ENCODE data around the gene CNNM2. TPM values are rescaled to one million over a fixed set of nuclear protein-coding genes. Genes with fewer than 3 reads are reported as not detected.
"Not testable (repeated sequence)": the region's sequence is repeated elsewhere in the genome, so short reads cannot be mapped to it uniquely, and the experiment has no call there.

CNNM2 gene
- polyA plus RNA-seq, 3 donors = 1.0 to 3.2 (median 1.9) TPM

DNA sequence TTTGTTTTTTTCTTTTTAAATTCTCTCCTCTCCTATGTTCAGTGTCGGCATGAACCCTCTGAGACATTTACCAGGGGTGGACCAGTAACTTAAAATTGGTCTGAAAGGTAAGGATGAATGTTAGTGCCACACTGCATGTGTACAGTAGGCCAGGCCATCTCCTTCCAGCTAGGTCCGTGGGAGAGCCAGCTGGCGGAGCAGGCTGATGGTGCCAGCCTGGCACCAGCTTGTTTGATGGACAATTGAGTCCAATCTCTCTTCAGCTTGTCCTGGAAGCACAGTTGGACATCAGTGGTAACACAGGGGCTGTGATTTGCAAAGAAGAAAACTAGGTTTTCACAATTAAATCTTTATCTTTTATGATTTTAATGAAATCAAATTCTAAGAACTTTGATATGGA, 136.5 kb downstream of the CNNM2 start:
- 77 to 86% (median 86%) methylated on average over 3 of the region's 3 CpGs for WGBS, 3 donors
- no peak overlapping the region for H3K27ac ChIP-seq (ENCODE audit: low read depth, low read length)

DNA sequence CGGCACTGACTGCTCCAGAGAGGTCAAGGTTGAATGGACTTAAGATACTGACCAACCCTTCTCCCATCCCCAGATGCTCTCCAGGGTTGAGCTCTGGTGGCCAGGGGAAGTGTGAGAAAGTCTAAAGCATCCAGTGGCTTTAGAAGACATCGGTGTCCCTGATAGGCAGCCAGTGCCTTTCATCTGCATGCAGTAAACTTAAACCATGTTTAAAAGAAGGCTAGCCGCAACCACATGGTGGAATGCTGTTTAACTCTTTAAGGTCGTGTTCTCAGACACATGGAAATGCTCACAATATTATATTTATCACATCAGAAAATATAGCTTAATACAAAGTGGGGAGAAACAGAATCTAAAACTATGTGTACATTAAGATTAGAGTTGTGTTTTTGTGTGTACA, 137.0 kb downstream of the CNNM2 start:
- H3K27ac ChIP-seq (ENCODE audit: low read depth, low read length) = no peak overlapping the region
- 71 to 78% (median 73%) methylated on average over 4 of the region's 4 CpGs for WGBS, 3 donors

DNA sequence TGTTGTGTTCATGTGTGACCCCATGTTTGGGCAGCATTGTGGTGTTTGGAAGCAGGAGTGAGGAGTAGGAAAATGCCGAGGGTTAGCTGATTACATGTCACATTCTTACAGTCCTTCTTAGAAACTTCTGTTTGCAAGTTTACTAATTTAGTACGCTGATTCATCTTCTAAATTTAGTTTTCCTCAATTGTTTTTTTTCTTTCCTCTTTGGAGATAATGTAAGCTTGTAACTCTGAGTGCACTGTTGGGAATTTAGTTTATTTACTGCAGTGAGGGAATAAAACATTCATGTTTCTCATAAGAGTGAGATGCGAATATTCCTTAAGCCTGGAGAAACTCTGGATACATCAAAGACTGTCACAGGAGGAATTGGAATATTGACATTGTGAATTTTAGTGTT, 139.9 kb downstream of the CNNM2 start:
- no peak overlapping the region for H3K27ac ChIP-seq (ENCODE audit: low read depth, low read length)
- 82 to 92% (median 88%) methylated on average over 3 of the region's 3 CpGs for WGBS, 3 donors

DNA sequence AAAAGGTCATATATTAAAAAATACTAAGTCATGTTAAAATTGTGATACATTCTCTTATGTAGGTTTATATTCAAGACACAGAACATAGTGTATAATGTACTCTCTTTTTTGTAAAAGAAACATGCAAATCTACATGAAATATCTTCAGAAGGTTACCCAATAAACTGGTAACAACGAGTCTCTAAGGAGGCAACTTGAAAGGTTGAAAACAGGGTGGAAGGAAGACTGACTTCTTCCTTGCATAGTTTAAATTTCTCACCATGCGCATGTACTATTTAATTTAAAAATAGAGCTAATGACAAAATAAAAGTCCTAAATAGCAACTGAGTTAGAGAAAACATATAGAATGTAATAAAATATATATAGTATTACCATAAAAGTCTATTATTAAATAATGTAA, 142.5 kb downstream of the CNNM2 start:
- 77 to 91% (median 77%) methylated on average over 2 of the region's 2 CpGs for WGBS, 3 donors
- no peak overlapping the region for H3K27ac ChIP-seq (ENCODE audit: low read depth, low read length)

DNA sequence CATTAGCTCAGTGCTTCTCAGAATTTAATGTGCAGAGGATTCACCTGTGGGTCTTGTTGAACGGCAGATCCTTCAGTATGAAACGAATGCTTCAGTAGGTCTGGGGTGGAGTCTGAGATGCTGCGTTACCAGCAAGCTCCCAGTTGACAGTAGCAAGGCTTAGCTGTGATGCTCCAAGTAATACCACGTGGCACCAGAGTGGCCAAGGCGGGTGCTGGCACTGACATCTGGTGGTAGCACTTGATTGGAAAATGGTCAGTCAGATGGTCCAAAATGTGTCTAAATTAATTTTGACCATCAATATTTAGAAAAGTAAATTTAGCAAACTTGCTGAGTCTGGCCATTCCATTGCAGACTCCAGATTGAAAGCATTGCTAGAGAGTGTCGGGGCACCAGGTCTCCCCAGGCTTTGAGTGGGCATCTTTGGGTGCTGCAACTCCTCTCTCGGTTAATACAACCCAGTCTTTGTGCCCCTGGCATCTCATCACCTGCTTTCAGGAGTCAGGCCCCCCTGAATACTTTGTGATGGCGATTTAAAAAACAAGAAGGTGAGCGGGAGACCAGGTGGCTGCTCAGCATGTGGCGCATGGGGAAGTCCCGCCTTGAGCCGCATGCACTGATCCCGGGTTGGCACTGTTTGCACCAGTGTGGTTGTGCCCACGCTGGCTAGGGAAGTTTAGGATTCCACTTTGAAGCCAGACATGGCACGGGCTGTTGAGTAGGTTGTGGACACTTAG, 144.9 kb downstream of the CNNM2 start:
- H3K27ac ChIP-seq (ENCODE audit: low read depth, low read length) = no peak overlapping the region
- 85 to 88% (median 85%) methylated on average over 15 of the region's 15 CpGs for WGBS, 3 donors

DNA sequence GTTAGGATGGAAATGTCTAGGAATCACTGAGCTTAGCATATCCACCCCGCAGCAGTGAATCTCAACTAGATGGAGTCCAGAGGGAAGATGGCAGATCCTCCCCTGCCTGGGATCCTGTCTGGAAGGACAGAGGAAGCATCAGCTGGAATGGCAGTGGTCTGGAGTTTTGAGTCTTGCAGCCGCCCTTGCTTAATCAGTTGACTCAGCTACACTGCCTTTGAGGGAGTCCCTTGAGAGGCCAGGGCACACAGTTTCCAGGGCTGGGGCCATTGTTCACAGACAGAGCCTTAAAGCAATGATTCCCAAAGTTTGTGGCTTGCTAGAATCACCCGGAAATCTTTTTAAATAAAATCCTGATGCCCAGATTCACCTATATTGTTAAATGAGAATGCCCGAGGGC, 146.9 kb downstream of the CNNM2 start:
- WGBS, 3 donors = 90 to 93% (median 92%) methylated on average over 4 of the region's 4 CpGs
- no peak overlapping the region for H3K27ac ChIP-seq (ENCODE audit: low read depth, low read length)

DNA sequence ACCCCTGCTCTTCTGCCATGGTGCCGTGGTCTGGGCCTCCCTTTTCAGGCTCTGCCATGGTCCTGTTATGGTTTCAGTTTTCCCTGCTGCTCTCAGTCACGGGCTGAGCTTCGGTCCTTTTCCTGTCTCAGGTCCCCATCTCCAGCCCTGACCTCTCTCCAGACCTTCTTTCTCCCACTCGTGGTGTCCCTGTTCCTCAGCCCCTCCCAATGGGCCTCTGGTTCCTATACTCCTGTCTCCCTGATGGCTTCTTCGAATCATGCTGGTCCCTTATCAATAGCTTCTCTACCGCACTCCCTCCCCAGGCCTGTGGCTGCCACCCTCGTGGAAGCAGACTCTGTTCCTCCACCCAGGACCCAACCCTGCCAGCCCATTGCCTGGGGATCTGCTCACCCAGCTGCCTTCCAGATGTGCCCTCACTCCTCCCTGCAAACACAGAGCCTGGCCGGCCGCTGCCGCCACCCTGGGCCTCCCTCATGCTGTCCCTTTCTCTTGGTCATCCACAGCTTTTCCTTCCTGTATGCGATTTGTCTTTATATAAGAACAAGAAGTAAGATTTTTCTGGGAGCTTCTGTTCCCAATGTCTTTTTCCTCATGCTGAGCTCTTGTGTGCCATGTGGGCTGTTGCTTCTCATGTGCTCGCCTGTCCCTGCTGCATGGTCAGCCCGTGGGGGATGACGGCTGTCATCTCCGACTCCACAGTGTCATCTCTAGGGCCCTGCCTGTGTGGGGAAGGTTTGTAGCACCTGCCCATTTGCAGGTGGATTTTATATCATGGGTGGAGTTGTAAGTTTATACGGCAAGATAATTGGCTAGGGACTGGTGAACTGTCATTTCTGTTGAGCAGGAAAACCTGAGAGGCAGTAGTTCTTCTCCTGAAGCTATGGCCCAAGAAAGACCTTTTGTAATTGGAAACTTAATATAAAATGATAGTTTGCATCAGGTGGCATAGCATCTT, 148.3 kb downstream of the CNNM2 start:
- 91 to 93% (median 92%) methylated on average over 16 of the region's 16 CpGs for WGBS, 3 donors
- H3K27ac ChIP-seq (ENCODE audit: low read depth, low read length) = no peak overlapping the region

DNA sequence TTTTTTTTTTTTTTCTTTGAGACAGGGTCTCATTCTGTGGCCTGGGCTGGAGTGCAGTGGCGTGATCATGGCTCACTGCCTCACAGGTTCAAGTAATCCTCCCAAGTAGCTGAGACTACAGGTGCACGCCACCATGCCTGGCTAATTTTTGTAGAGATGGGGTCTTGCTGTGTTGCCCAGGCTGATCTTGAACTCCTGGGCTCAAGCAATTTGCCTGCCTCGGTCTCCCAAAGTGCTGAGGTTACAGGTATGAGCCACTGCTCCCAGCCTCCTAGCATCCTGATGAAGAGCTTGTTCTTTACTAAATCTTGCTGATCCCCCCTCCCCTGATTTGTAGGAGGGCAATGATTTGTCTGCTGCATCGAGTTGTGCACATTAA, 149.0 kb downstream of the CNNM2 start:
- 85 to 96% (median 93%) methylated on average over 4 of the region's 4 CpGs for WGBS, 3 donors
- not testable (repeated sequence) for H3K27ac ChIP-seq (ENCODE audit: low read depth, low read length)

DNA sequence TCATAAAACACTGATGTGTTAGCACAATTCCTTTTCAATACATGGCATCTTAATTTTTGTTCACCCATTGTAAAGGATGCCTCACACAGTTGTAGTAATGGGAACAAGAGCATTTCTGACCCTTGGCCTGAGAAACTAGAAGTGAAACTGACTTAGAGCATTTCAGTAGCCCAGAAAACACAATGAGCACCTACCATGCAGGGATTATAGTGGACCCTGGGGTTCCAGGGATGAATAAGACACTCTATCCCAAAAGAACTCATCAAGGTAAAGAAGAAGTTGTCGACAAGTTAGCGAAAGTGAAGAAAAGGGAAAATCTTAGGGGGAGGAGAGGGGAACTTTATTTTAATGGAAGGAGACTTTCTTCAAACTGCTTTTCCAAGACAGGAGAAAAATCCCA, 149.4 kb downstream of the CNNM2 start:
- 94 to 96% (median 96%) methylated on average over 2 of the region's 2 CpGs for WGBS, 3 donors
- H3K27ac ChIP-seq (ENCODE audit: low read depth, low read length) = no peak overlapping the region

DNA sequence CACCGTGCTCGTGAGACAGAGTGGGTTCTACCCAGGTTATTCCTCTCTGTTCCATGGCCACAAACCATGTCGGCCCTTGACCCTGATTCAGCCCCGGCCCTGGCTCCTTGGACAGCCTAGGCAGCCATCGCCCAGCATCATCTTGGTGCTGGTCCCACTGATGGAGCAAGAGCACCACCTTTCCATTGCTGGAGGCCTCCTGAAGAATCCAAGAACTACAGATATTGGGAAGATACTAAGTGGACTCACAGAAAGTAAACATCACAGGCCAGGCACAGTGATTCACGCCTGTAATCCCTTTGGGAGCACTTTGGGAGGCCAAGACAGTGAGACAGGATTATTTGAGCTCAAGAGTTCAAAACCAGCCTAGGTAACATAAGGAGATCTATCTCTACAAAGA, 149.9 kb downstream of the CNNM2 start:
- H3K27ac ChIP-seq (ENCODE audit: low read depth, low read length) = no peak overlapping the region
- 85 to 91% (median 90%) methylated on average over 6 of the region's 6 CpGs for WGBS, 3 donors

DNA sequence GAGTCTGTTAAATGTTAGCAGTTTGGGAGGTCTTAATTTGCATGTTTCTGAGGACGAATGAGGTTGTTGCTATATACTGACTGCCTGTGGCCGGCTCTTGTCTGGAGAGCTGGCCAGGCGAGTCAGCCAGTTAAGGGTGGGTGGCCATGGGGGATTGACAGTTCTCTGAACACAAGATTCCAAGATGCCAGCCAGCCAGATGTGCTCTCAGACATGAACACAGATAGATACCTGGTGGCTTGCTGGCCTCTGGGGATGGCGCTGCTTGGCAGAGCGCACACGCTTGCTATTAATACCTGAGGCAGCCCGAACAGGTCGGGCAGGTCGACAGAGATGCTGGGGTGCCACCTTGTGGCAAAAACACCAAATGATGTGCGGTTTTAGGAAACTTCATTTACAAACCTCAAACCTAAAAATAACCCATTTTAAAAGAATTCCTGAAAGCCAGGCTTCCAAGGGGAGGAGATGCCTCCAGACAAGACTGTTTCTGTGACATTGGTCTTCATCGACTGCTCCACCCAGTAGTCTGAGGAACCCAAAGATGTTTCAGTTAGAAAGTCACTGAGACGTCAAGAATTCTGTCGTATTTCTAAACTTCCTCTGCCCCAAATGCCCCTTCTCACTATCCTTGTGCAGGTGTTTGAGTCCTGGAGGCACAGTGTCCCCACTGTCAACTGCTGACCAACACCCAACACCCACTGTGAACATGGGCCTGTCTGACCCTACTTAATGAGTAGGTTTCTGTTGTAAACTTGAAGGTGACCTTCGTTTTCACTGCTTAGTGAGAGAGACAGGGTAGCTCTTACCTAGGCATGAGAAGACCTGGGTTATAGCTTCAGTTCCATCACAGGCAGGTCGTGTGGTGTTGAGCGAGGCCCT, 151.6 kb downstream of the CNNM2 start:
- no peak overlapping the region for H3K27ac ChIP-seq (ENCODE audit: low read depth, low read length)
- 37 to 41% (median 40%) methylated on average over 16 of the region's 16 CpGs for WGBS, 3 donors

DNA sequence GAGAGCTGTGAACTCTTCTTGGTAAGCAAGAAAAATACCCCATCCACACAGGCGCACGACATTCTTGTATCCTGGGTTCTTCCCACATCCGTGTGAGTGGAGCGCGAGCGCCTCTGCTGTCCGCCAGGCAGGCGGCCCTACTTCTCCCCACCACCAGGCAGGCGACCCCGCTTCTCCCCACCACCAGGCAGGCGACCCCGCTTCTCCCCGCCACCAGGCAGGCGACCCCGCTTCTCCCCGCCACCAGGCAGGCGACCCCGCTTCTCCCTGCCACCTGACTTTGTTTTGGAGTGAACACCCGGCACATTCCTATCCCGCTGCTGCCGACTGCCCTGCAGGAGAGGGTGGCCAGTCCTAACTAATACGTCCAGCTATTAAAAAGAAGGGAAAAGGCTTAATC, 154.2 kb downstream of the CNNM2 start:
- H3K27ac ChIP-seq (ENCODE audit: low read depth, low read length) = no peak overlapping the region
- 91 to 96% (median 95%) methylated on average over 22 of the region's 22 CpGs for WGBS, 3 donors

DNA sequence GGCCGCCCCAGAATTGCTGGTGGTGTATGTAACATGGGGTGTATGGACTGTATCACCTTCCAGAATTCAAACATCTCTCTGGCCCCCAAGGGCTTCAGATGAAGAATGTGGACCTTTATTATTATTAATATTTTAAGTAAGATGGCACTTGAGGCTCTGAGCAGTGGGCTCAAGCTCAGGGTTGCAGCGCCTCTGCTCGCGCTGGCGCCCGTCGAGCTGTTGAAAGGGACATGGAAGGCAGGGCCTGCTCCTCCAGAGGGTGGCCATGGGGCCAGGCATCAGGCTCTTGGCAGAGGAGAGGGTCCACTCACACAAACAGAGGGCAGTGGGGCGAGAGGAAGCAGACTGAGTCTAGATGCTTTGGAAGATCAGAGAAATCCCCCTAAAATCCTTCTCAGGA, 154.8 kb downstream of the CNNM2 start:
- 97 to 98% (median 97%) methylated on average over 8 of the region's 8 CpGs for WGBS, 3 donors
- H3K27ac ChIP-seq (ENCODE audit: low read depth, low read length) = no peak overlapping the region

DNA sequence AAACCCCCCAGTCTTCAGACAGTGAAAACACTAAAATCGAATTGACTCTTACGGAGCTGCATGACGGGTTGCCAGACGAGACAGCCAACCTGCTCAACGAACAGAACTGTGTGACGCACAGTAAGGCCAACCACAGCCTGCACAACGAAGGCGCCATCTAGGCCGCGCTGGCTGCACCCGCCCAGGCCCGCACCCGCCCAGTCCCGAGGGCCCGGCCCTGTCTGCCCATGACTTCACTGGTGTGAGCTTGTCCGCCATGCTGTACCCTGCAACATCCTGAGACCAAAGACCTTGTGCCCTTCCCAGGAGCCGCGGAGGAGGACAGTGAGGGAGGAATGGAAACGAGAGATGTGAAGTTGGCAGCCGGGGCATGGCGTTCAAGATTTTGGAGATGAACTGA, 158.9 kb downstream of the CNNM2 start:
- WGBS, 3 donors = 95 to 97% (median 97%) methylated on average over 21 of the region's 21 CpGs
- no peak overlapping the region for H3K27ac ChIP-seq (ENCODE audit: low read depth, low read length)

DNA sequence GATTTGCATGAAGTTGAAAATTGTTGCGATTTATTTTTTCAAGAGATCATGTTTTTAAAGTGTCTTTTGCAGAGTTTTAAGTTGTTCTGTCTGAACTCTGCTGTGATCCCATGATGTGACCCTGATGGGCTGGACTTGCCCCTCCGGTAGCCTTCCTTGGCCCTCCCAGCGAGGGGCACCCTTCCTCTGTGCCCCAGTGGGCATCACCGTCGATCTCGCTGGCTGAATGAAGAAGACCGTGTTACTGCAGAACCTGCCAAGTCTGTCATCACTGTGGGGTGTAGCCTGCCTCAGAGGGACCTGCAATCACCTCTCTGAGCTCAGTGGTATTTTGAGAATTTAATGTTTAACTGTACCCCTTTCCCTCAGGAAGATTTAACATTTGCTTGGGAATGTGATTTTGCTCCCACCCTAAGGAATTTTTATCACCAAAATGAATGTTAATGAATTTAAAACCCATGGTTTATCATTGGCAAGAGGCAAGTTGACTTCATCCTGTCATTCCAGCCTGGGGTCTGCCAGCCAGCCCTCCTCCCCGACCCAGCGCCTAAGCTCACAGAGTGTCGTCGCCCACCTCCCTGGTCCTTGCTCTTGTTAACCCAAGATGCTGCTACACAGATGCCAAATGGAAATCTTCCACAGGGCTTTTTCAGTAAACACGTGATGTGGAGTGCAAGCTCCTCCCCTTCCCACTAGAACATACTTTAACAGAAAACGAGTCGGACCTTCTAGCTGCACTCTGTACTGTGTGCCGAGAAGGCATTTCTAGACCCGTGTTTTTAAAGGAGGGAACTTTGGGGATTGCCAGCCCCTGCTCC, 159.6 kb downstream of the CNNM2 start:
- WGBS, 3 donors = 65 to 86% (median 78%) methylated on average over 16 of the region's 16 CpGs
- no peak overlapping the region for H3K27ac ChIP-seq (ENCODE audit: low read depth, low read length)

DNA sequence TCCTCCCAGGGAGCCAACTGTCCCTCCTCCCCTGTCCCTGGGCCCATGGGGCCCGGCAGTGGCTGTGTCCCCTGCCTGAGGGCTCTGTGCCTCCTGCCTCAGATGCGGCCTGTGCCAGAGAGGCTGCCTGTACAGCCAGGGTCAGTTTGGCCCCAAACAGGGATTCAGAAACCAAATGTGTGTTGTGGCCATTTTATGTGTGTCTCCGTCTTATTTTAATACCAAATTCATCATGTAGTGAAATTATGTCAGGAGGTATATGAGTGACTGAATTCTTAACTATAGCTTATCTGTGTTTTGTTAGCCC, 160.2 kb downstream of the CNNM2 start:
- 77 to 90% (median 87%) methylated on average over 3 of the region's 3 CpGs for WGBS, 3 donors
- no peak overlapping the region for H3K27ac ChIP-seq (ENCODE audit: low read depth, low read length)

DNA sequence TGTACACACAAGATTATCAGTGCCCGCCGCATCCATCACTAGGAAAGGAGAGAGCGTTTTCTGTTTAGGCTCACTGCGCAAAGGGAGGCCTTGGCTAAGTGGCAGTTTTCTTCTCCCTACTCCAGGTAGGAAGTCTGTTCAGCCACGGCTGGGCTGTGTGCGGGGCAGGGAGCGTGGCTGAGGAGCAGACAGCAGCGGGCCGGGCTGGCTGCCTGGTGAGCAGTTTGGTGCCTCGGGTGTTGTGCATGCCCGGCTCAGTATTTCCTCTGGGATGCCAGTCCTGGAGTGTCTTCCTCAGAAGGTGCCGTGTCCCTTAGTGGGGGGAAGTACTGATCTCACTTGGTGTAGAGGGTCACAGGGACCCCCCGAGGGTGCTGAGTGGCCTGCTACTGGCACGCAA, 160.6 kb downstream of the CNNM2 start:
- 90 to 95% (median 94%) methylated on average over 14 of the region's 14 CpGs for WGBS, 3 donors
- H3K27ac ChIP-seq (ENCODE audit: low read depth, low read length) = no peak overlapping the region

DNA sequence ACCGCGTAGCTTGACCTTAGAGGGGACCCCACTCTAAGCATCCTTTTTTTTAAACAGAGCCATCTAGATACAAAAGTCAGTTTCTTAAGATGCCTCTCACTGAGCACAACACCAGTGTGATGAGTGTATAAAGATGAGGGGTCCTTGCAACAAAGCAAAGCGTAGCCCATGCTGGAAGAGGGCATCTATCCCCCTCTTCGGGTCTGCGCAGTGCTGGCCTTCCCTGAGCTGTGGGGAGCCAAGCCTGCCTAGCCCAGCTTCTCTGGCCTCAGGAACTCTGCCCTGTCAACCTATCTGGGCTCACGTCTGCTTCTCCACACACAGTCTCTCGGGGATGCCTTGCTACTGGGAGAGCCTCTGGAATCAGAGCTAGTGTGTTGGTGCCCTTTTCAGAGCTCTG, 161.0 kb downstream of the CNNM2 start:
- H3K27ac ChIP-seq (ENCODE audit: low read depth, low read length) = no peak overlapping the region
- 95 to 97% (median 97%) methylated on average over 7 of the region's 7 CpGs for WGBS, 3 donors
